ENCODE results near the gene NKD1. TPM values are rescaled to one million over a fixed set of nuclear protein-coding genes. Genes with fewer than 3 reads are reported as not detected.

The NKD1 gene
- total and polyA plus RNA-seq, 7 donors: 0.04 to 0.45 (median 0.22) TPM

DNA sequence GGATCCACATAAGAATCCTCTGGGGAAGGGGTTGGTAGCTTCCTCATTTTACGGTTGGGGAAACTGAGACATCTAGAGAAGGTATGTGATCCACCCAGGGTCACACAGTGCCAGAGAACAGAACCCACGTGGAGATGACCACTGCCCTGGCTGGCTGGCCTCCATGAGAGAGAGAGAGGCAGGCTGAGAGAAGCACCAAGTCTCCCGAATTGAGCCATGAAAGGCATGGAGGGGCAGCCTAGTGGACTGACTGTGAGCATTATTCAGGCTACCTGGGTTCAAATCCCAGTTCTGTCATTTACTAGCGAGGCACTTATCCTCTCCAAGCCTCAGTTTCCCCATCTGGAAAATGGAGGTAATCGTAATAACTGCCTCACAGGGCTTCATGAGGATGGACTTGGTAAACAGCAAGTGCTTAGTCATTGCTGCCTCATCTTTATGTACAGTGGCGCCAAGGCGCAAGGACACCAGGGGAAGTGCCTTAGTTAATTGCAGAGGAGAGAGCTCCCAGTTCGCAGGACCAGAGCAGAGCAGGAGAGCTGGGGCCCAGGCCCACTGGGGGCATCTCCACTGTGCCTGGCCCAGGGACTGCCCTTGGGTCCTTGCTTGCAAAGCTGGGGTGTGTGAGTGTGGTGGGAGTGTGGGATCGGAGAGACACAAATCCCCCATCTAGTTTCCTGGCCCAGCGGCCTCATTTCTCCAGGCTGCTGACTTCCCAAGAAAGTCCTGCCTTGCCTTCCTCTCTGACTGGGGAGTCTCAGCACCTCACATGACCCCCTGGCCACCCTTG is 71.7 kb downstream of the NKD1 start:
- ATAC-seq: no peak
- no peak overlapping the region for H3K4me3 ChIP-seq
- intact Hi-C loops (cut with DNase I): no loop called here

DNA sequence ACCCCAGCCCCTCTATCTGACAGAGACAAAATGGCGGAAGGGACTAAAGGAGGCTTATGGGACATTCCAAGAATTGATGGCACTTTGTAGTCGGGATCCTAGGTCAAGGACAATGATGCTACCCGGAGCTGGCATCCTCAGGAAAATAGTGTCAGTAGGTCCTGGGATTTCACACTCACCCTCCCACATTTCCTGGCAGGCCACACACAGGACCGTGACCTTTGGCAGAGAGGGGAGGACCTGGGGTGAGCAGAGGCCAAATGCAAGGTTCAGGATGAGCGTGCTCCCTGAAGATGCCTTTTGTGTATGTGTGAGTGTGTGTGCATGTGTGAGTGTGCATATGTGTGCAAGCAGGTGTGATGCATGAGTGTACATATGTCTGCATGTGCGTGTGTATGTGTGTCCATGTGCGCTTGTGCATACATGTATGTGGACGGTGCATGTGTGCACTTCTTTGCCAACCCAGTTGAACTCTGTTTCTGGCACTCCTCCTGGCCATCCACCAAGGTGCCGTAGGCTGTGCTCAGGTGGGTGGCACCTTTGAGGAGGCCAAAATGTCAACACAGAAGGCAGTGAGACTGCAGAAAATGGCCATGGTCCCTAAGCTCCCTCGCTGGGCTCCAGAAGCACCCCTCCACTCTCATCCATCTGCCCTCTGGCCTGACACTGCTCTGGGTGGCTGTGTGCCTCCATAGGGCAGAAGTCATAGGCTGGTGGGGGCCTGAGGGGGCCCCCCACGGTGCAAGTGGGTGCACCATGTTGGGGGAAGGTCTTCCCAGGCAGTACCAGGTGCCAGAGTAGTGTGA is 72.7 kb downstream of the NKD1 start:
- no peak for DNase-seq
- peaks cover 12% of the 10 kb centered on the region for H3K4me1 ChIP-seq
- H3K27ac ChIP-seq: no peak overlapping the region
- no peak overlapping the region for H3K4me3 ChIP-seq
- H3K36me3 ChIP-seq (ENCODE audit: insufficient read depth in 1 of 2, low read depth in 1 of 2): no peaks in the 10 kb centered on the region
- 87 to 89% (median 89%) methylated on average over 11 of the region's 11 CpGs for WGBS, 3 donors
- intact Hi-C loops (cut with DNase I): no loop called here
- no peaks in the 10 kb centered on the region for H3K9me3 ChIP-seq
- ATAC-seq: no peak
- TF ChIP-seq, protein P1, sequence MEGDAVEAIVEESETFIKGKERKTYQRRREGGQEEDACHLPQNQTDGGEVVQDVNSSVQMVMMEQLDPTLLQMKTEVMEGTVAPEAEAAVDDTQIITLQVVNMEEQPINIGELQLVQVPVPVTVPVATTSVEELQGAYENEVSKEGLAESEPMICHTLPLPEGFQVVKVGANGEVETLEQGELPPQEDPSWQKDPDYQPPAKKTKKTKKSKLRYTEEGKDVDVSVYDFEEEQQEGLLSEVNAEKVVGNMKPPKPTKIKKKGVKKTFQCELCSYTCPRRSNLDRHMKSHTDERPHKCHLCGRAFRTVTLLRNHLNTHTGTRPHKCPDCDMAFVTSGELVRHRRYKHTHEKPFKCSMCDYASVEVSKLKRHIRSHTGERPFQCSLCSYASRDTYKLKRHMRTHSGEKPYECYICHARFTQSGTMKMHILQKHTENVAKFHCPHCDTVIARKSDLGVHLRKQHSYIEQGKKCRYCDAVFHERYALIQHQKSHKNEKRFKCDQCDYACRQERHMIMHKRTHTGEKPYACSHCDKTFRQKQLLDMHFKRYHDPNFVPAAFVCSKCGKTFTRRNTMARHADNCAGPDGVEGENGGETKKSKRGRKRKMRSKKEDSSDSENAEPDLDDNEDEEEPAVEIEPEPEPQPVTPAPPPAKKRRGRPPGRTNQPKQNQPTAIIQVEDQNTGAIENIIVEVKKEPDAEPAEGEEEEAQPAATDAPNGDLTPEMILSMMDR (IDR thresholded peaks at IDR 0.05): no peak
- H3K27me3 ChIP-seq (ENCODE audit: insufficient read depth in 3 of 3, low read length in 2 of 3): no peaks in the 10 kb centered on the region

More for the DNA sequence above, 71.7 kb downstream of the NKD1 start:
- DNase-seq: no peak
- H3K4me1 ChIP-seq: peaks cover 15% of the 10 kb centered on the region
- WGBS, 3 donors: 88 to 95% (median 93%) methylated on average over 10 of the region's 10 CpGs
- TF ChIP-seq, protein P1 (IDR thresholded peaks at IDR 0.05): no peak
- H3K27me3 ChIP-seq (ENCODE audit: insufficient read depth in 3 of 3, low read length in 2 of 3): no peaks in the 10 kb centered on the region
- no peak overlapping the region for H3K27ac ChIP-seq
- H3K36me3 ChIP-seq (ENCODE audit: insufficient read depth in 1 of 2, low read depth in 1 of 2): no peaks in the 10 kb centered on the region
- no peaks in the 10 kb centered on the region for H3K9me3 ChIP-seq

DNA sequence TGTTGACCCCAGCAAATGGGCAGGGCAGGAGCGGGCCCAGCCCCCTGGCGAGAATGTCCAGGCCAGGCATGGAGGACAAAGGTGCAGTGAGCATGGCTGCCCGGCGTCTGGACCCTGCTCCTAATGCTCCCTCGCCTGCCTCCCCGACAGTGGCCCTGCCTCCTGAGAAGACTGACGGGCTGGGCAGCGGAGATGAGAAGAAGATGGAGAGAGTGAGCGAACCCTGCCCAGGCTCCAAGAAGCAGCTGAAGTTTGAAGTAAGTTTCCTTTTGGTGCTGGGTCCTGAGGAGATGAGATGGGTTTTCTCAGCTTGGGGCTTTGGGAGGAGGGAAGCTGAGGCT is 73.2 kb downstream of the NKD1 start:
- TF ChIP-seq, protein P1 (IDR thresholded peaks at IDR 0.05): no peak
- ATAC-seq (no peak), DNase-seq (no peak)
- 95 to 97% (median 97%) methylated on average over 7 to 9 of the region's 9 CpGs for WGBS, 3 donors
- no peak overlapping the region for H3K27ac ChIP-seq
- peaks cover 7% of the 10 kb centered on the region for H3K4me1 ChIP-seq
- H3K9me3 ChIP-seq: no peaks in the 10 kb centered on the region
- H3K36me3 ChIP-seq (ENCODE audit: insufficient read depth in 1 of 2, low read depth in 1 of 2): no peaks in the 10 kb centered on the region
- intact Hi-C loops (cut with DNase I): no loop called here
- H3K4me3 ChIP-seq: no peak overlapping the region
- H3K27me3 ChIP-seq (ENCODE audit: insufficient read depth in 3 of 3, low read length in 2 of 3): no peaks in the 10 kb centered on the region

DNA sequence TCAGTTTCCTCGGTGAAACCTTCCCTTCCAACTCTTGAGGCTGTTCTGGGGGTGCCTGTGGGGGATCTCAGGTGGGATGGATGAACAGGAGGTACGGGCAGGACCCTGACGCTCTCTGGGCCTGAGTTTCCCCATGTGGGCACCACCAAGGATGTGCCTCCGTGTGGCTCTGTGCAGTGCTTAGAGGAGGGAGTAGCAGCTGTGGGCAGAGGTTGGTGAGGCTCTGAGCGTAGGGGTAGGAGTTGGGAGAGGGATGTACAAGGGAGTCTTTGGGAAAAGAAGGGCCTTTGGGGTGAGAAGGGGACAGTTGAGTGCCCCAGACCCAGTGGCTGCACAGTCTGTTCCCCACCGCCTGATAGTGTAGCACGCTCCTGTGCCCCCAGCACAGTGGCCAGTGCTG is 73.8 kb downstream of the NKD1 start:
- Histone ChIP-seq H3K9me3 (no peaks in the 10 kb centered on the region), H3K4me1 (peaks cover 5% of the 10 kb centered on the region), H3K27me3 (ENCODE audit: insufficient read depth in 3 of 3, low read length in 2 of 3) (no peaks in the 10 kb centered on the region), H3K36me3 (ENCODE audit: insufficient read depth in 1 of 2, low read depth in 1 of 2) (no peaks in the 10 kb centered on the region), H3K27ac (no peak overlapping the region), H3K4me3 (no peak overlapping the region)
- intact Hi-C loops (cut with DNase I): no loop called here
- WGBS, 3 donors: 92 to 97% (median 95%) methylated on average over 7 of the region's 7 CpGs
- no peak for ATAC-seq
- TF ChIP-seq, protein P1 (IDR thresholded peaks at IDR 0.05): no peak
- DNase-seq: no peak
